Prostate gland (tissue), 2 donors: Measurements from ENCODE around the gene CASP8AP2. TPM values are rescaled to one million over a fixed set of nuclear protein-coding genes. Genes with fewer than 3 reads are reported as not detected.

Experiments
- DNase-seq: peaks from one replicate; pipeline ENCODE4 v3.0.0-alpha.2; 2019; ENCODE audit warnings: low spot score
- H3K27ac ChIP-seq, 2 donors: fragments of 200-600 bp; sonication (generic); 2 replicates each; pipeline ENCODE4 v1.5.1; 2017 to 2019
- H3K27me3 ChIP-seq: fragments of 200-600 bp; sonication (generic); replicated peaks from 2 replicates; pipeline ENCODE4 v1.5.1; 2019; ENCODE audit not compliant: insufficient read depth
- H3K36me3 ChIP-seq, 2 donors: fragments of 200-600 bp; sonication (generic); 1 replicate in 1 of 2; 2 replicates in 1 of 2; pipeline versions ENCODE4 v1.5.1 to v1.8.1; 2017 to 2019
- H3K4me1 ChIP-seq: fragments of 200-600 bp; sonication (generic); replicated peaks from 2 replicates; pipeline ENCODE4 v1.5.1; 2019
- H3K4me3 ChIP-seq, 2 donors: fragments of 200-600 bp; sonication (generic); 2 replicates each; pipeline ENCODE4 v1.5.1; 2017 to 2019
- H3K9me3 ChIP-seq: fragments of 200-600 bp; sonication (generic); 2 replicates; pipeline ENCODE4 v1.5.1; 2017
- POLR2A ChIP-seq: fragments of 450-650 bp; IDR thresholded peaks from one replicate; pipeline ENCODE4 v1.6.1; 2016; ENCODE audit warnings: antibody characterized with exemption, mild to moderate bottlenecking
- POLR2AphosphoS5 ChIP-seq: sonication (generic); formaldehyde crosslinking; IDR thresholded peaks from one replicate; pipeline ENCODE4 v1.6.1; 2017; ENCODE audit warnings: antibody characterized with exemption
- WGBS: methylation state at CpG from one replicate; pipeline ENCODE4 v1.1.5; 2018; 5-methylcytosine and 5-hydroxymethylcytosine counted together
- intact Hi-C: fragments of 100-400 bp; cut with DNase I; formaldehyde crosslinking; loops from one replicate; pipeline ENCODE4 v1.14.2; 2022
- total RNA-seq, 2 donors: library from RNA; depleted of rRNA; stranded (reverse); fragments of >200 nt; gene quantifications; one replicate each; pipeline ENCODE4 v1.1.0, GENCODE V29; 2016
- TF ChIP-seq, protein P1 (sequence below), 4 experiments: fragments of 200-600 bp in 2 of 4; fragments of 450-650 bp in 2 of 4; sonication (generic) in 2 of 4; IDR thresholded peaks; 1 replicate in 3 of 4; 2 replicates in 1 of 4; pipeline ENCODE4 v1.5.1; 2016 to 2019; ENCODE audit warnings: antibody characterized with exemption in 4 of 4, mild to moderate bottlenecking in 2 of 4, moderate library complexity in 2 of 4

The CASP8AP2 gene
- total RNA-seq, 2 donors from 2014 or later, result 10.9 to 17.7 TPM

GRCh38 chr6:89862273-89862672 lies 32.6 kb downstream of the CASP8AP2 start:
- H3K27ac ChIP-seq, result no peak overlapping the region
- no peak overlapping the region for H3K4me3 ChIP-seq
- H3K9me3 ChIP-seq, result no peaks in the 10 kb centered on the region
- no peak for TF ChIP-seq POLR2AphosphoS5
- H3K36me3 ChIP-seq, result no peaks in the 10 kb centered on the region
- intact Hi-C loops, result no loop called here
- WGBS, result 92% methylated on average over 5 of the region's 5 CpGs
- no peaks in the 10 kb centered on the region for H3K27me3 ChIP-seq
- no peaks in the 10 kb centered on the region for H3K4me1 ChIP-seq
- no peak for DNase-seq

GRCh38 chr6:89862698-89863097 lies 33.0 kb downstream of the CASP8AP2 start:
- Histone ChIP-seq H3K36me3 (no peaks in the 10 kb centered on the region), H3K9me3 (no peaks in the 10 kb centered on the region)
- intact Hi-C loops, result no loop called here

DNA sequence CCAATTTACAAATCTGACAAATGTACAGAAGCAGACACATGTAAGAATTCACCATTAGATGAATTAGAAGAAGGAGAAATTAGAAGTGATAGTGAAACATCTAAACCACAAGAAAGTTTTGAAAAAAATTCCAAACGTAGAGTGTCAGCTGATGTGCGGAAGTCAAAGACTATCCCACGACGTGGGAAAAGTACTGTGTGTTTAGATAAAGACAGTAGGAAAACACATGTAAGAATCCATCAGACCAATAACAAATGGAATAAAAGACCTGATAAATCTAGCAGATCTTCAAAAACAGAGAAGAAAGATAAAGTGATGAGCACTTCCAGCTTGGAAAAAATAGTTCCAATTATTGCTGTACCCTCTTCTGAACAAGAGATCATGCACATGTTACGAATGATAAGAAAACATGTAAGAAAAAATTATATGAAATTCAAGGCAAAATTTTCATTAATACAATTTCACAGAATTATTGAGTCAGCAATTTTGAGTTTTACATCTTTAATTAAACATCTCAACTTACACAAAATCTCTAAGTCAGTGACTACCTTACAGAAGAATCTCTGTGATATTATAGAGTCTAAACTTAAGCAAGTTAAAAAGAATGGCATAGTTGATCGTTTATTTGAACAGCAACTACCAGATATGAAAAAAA lies 36.5 kb downstream of the CASP8AP2 start:
- intact Hi-C loops, result no loop called here
- no peaks in the 10 kb centered on the region for H3K36me3 ChIP-seq
- 95% methylated on average over 6 of the region's 6 CpGs for WGBS
- no peaks in the 10 kb centered on the region for H3K9me3 ChIP-seq
- H3K4me3 ChIP-seq, result no peak overlapping the region
- TF ChIP-seq POLR2A (no peak), POLR2AphosphoS5 (no peak)
- TF ChIP-seq, protein P1, sequence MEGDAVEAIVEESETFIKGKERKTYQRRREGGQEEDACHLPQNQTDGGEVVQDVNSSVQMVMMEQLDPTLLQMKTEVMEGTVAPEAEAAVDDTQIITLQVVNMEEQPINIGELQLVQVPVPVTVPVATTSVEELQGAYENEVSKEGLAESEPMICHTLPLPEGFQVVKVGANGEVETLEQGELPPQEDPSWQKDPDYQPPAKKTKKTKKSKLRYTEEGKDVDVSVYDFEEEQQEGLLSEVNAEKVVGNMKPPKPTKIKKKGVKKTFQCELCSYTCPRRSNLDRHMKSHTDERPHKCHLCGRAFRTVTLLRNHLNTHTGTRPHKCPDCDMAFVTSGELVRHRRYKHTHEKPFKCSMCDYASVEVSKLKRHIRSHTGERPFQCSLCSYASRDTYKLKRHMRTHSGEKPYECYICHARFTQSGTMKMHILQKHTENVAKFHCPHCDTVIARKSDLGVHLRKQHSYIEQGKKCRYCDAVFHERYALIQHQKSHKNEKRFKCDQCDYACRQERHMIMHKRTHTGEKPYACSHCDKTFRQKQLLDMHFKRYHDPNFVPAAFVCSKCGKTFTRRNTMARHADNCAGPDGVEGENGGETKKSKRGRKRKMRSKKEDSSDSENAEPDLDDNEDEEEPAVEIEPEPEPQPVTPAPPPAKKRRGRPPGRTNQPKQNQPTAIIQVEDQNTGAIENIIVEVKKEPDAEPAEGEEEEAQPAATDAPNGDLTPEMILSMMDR (IDR thresholded peaks at IDR 0.05), result no peak
- H3K4me1 ChIP-seq, result no peaks in the 10 kb centered on the region
- no peaks in the 10 kb centered on the region for H3K27me3 ChIP-seq
- no peak for DNase-seq
- H3K27ac ChIP-seq, result no peak overlapping the region

More at GRCh38 chr6:89862698-89863097, 33.0 kb downstream of the CASP8AP2 start:
- 93% methylated on average over 2 of the region's 2 CpGs for WGBS
- Histone ChIP-seq H3K4me3 (no peak overlapping the region), H3K4me1 (no peaks in the 10 kb centered on the region), H3K27ac (no peak overlapping the region), H3K27me3 (no peaks in the 10 kb centered on the region)
- DNase-seq, result no peak
- no peak for TF ChIP-seq POLR2AphosphoS5
- TF ChIP-seq, protein P1 (IDR thresholded peaks at IDR 0.05), result no peak
- TF ChIP-seq POLR2A, result no peak

DNA sequence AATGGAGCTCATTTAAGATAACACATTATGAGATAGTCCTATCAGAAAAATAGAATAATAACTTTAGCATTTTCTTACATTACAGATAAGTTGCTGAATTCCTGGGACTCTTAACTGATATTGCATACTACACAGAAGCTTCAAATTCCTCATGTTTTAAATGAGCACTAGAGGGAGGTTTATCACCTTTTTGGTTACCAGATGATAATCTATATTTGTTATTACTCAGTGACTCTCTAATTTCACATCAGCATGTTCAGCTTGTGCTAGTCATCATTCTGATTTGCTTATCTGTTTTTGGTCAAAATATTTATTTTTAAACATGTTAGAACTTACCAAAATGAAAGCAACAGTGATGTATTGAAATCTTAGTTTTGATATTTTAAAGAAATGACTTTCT lies 44.0 kb downstream of the CASP8AP2 start:
- no peaks in the 10 kb centered on the region for H3K36me3 ChIP-seq
- no peak for TF ChIP-seq POLR2AphosphoS5
- no peak for TF ChIP-seq POLR2A
- TF ChIP-seq, protein P1 (IDR thresholded peaks at IDR 0.05), result no peak
- H3K27me3 ChIP-seq, result no peaks in the 10 kb centered on the region
- H3K9me3 ChIP-seq, result no peaks in the 10 kb centered on the region
- no peak overlapping the region for H3K4me3 ChIP-seq
- no peaks in the 10 kb centered on the region for H3K4me1 ChIP-seq
- H3K27ac ChIP-seq, result no peak overlapping the region
- intact Hi-C loops, result no loop called here
- DNase-seq, result no peak

DNA sequence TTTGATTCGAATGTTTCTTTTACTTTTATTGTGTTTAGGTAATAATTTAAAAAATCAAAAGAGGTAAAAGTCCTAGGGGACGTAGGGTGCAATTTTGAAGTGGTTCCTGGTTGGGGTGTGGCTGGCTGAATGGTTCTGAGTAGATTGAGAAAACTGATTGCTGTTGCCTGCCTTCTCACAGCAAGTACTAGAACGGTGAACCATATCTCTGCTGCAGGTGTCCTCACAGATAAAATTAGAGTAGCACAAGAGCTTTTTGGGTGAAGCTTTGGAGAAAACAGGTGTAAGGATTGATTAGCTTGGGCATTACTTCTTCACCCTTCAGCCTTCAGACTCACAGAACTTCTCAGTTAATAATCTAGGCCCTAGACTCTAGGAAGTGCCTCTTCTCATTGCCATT lies 44.8 kb downstream of the CASP8AP2 start:
- DNase-seq, result no peak
- WGBS, result 90% methylated on average over 3 of the region's 3 CpGs
- H3K36me3 ChIP-seq, result no peaks in the 10 kb centered on the region

More for the DNA sequence above, 44.8 kb downstream of the CASP8AP2 start:
- Histone ChIP-seq H3K4me1 (no peaks in the 10 kb centered on the region), H3K9me3 (no peaks in the 10 kb centered on the region), H3K27me3 (no peaks in the 10 kb centered on the region), H3K4me3 (no peak overlapping the region), H3K27ac (no peak overlapping the region)
- intact Hi-C loops, result no loop called here
- TF ChIP-seq POLR2A (no peak), POLR2AphosphoS5 (no peak)
- TF ChIP-seq, protein P1 (IDR thresholded peaks at IDR 0.05), result no peak
